IMR-90 (cell line): Measurements from ENCODE around the gene PDXDC1. TPM values are rescaled to one million over a fixed set of nuclear protein-coding genes. Genes with fewer than 3 reads are reported as not detected.

Experiments
- ATAC-seq: fragments of 200-7000 bp; cut with Tn5 transposase; 2 replicates; pipeline ENCODE4 v1.9.1; 2020; ENCODE audit warnings: low read depth, mild to moderate bottlenecking, moderate library complexity
- BruUV-seq: library from RNA; stranded (reverse); fragments of 400-500 nt; replicated peaks from 2 replicates; lab custom pipeline; 2021; lab: Mats Ljungman, UMichigan
- CTCF ChIA-PET: fragments of 300-600 bp; formaldehyde crosslinking; extraction: SDS; loops from one replicate; lab custom pipeline; 2021; ENCODE audit warnings: antibody characterized with exemption; lab: Yijun Ruan, JAX
- POLR2A ChIA-PET: fragments of 300-600 bp; sonication (Branson Sonifier 250); formaldehyde crosslinking; loops from one replicate; lab custom pipeline; 2022; ENCODE audit warnings: antibody characterized with exemption; ENCODE audit not compliant: unreplicated experiment; lab: Charles Lee
- DNase-seq: peaks from one replicate; pipeline ENCODE4 v3.0.0; 2013
- H2AFZ ChIP-seq: replicated peaks from 2 replicates; pipeline ENCODE3; 2013; ENCODE audit warnings: low read length, mild to moderate bottlenecking; ENCODE audit not compliant: poor library complexity
- H2AK5ac ChIP-seq: 2 replicates; pipeline ENCODE4 v1.6.1; 2013; ENCODE audit warnings: low read depth, low read length, inconsistent platforms
- H2AK9ac ChIP-seq: replicated peaks from 2 replicates; pipeline ENCODE3; 2013; ENCODE audit warnings: mild to moderate bottlenecking, low read depth, low read length, moderate library complexity; ENCODE audit not compliant: poor library complexity
- H2BK120ac ChIP-seq: 2 replicates; pipeline ENCODE4 v1.6.1; 2013; ENCODE audit warnings: low read depth, low read length, inconsistent platforms
- H2BK15ac ChIP-seq: 3 replicates; pipeline ENCODE4 v1.6.1; 2013; ENCODE audit warnings: low read depth, low read length, inconsistent platforms
- H2BK20ac ChIP-seq: 2 replicates; pipeline ENCODE4 v1.6.1; 2013; ENCODE audit warnings: low read depth, mild to moderate bottlenecking, inconsistent platforms, low read length, moderate library complexity
- H2BK5ac ChIP-seq: 2 replicates; pipeline ENCODE4 v1.6.1; 2013; ENCODE audit warnings: mild to moderate bottlenecking, low read depth, low read length, inconsistent platforms; ENCODE audit not compliant: poor library complexity, severe bottlenecking
- H3K14ac ChIP-seq: replicated peaks from 2 replicates; pipeline ENCODE4 v1.6.1; 2013; ENCODE audit warnings: low read depth, low read length, inconsistent platforms
- H3K18ac ChIP-seq: 2 replicates; pipeline ENCODE4 v1.6.1; 2013; ENCODE audit warnings: low read depth, low read length, control low read depth
- H3K23ac ChIP-seq: 2 replicates; pipeline ENCODE4 v1.6.1; 2013; ENCODE audit warnings: low read depth, low read length, inconsistent platforms
- H3K27ac ChIP-seq: 2 replicates; pipeline ENCODE4 v1.5.1; 2013; ENCODE audit warnings: mild to moderate bottlenecking, control low read depth, low read length; ENCODE audit not compliant: insufficient read depth
- H3K27me3 ChIP-seq: 2 replicates; pipeline ENCODE4 v1.6.1; 2013; ENCODE audit warnings: low read length; ENCODE audit not compliant: control insufficient read depth, insufficient read depth
- H3K36me3 ChIP-seq: 2 replicates; pipeline ENCODE4 v1.6.1; 2013; ENCODE audit warnings: low read length, mixed read lengths; ENCODE audit not compliant: control insufficient read depth, insufficient read depth
- H3K4ac ChIP-seq: 2 replicates; pipeline ENCODE4 v1.6.1; 2013; ENCODE audit warnings: low read depth, low read length, inconsistent platforms
- H3K4me1 ChIP-seq: 2 replicates; pipeline ENCODE4 v1.6.1; 2013; ENCODE audit warnings: low read length, mixed read lengths; ENCODE audit not compliant: control insufficient read depth, insufficient read depth
- H3K4me2 ChIP-seq: 2 replicates; pipeline ENCODE4 v1.6.1; 2013; ENCODE audit warnings: low read depth, mild to moderate bottlenecking, control low read depth, low read length, moderate library complexity
- H3K4me3 ChIP-seq: 2 replicates; pipeline ENCODE4 v1.5.1; 2013; ENCODE audit warnings: low read depth, mild to moderate bottlenecking, control low read depth, low read length, moderate library complexity; ENCODE audit not compliant: insufficient read depth
- H3K56ac ChIP-seq: 2 replicates; pipeline ENCODE4 v1.6.1; 2013; ENCODE audit warnings: low read length, inconsistent platforms; ENCODE audit not compliant: insufficient read depth; ENCODE audit errors: extremely low read depth
- H3K79me1 ChIP-seq, 2 experiments: 2 replicates each; pipeline ENCODE4 v1.6.1; 2013; ENCODE audit warnings: low read length in 2 of 2, inconsistent platforms in 1 of 2, low read depth in 1 of 2
- H3K9ac ChIP-seq: 2 replicates; pipeline ENCODE4 v1.6.1; 2013; ENCODE audit warnings: low read depth, low read length, control low read depth
- H3K9me1 ChIP-seq: 2 replicates; pipeline ENCODE4 v1.6.1; 2013; ENCODE audit warnings: low read length, inconsistent platforms; ENCODE audit not compliant: insufficient read depth
- H3K9me3 ChIP-seq: 2 replicates; pipeline ENCODE4 v1.6.1; 2013; ENCODE audit warnings: low read length; ENCODE audit not compliant: control insufficient read depth, insufficient read depth
- H4K20me1 ChIP-seq: 2 replicates; pipeline ENCODE4 v1.6.1; 2013; ENCODE audit warnings: low read length, inconsistent platforms; ENCODE audit not compliant: insufficient read depth
- H4K5ac ChIP-seq: 2 replicates; pipeline ENCODE4 v1.6.1; 2013; ENCODE audit warnings: mild to moderate bottlenecking, low read depth, low read length, control low read depth
- H4K8ac ChIP-seq, 2 experiments: 2 replicates each; pipeline ENCODE4 v1.6.1; 2013; ENCODE audit warnings: low read depth in 2 of 2, low read length in 2 of 2, control low read depth in 1 of 2, inconsistent platforms in 1 of 2
- H4K91ac ChIP-seq: 2 replicates; pipeline ENCODE4 v1.6.1; 2013; ENCODE audit warnings: low read depth, low read length, inconsistent platforms; ENCODE audit not compliant: insufficient read depth
- CEBPB ChIP-seq: IDR thresholded peaks from 2 replicates; pipeline ENCODE4 v1.6.1; 2012; ENCODE audit warnings: low read depth, low read length, improper control_type of control experiment
- FOS ChIP-seq: fragments of 150-350 bp; IDR thresholded peaks from 2 replicates; pipeline ENCODE4 v1.6.1; 2016; ENCODE audit warnings: low read depth, low read length
- MAZ ChIP-seq: IDR thresholded peaks from 2 replicates; pipeline ENCODE4 v1.6.1; 2012; ENCODE audit warnings: low read depth, mild to moderate bottlenecking, low read length, improper control_type of control experiment, moderate library complexity, borderline replicate concordance
- MXI1 ChIP-seq: IDR thresholded peaks from 2 replicates; pipeline ENCODE4 v1.6.1; 2012; ENCODE audit warnings: low read depth, mild to moderate bottlenecking, low read length, moderate library complexity, borderline replicate concordance
- RFX5 ChIP-seq: IDR thresholded peaks from 2 replicates; pipeline ENCODE4 v1.8.0; 2012; ENCODE audit warnings: low read depth, mild to moderate bottlenecking, low read length, moderate library complexity
- USF2 ChIP-seq: fragments of 150-350 bp; IDR thresholded peaks from 2 replicates; pipeline ENCODE4 v1.6.1; 2017; ENCODE audit warnings: mild to moderate bottlenecking, antibody characterized with exemption, low read length, low read depth
- WGBS, 2 experiments: methylation state at CpG; one replicate each; pipeline versions ENCODE4 v1.1.5 to v1.1.7; 2013; ENCODE audit warnings: missing lambda C conversion rate in 2 of 2; ENCODE audit not compliant: insufficient read length in 1 of 2; ENCODE audit errors: extremely low coverage in 2 of 2; 5-methylcytosine and 5-hydroxymethylcytosine counted together
- dilution Hi-C: fragments of 300-500 bp; cut with HindIII; formaldehyde crosslinking; loops from one replicate; pipeline ENCODE4 v1.14.3; 2018; ENCODE audit warnings: low sequenced_read_pairs; ENCODE audit not compliant: unreplicated experiment
- in situ Hi-C: fragments of 300-500 bp; cut with MboI; formaldehyde crosslinking; loops from 3 replicates; pipeline ENCODE4 v1.14.3; 2019; ENCODE audit warnings: low sequenced_read_pairs, inconsistent platforms, mixed read lengths
- intact Hi-C: fragments of 100-400 bp; cut with micrococcal nuclease; formaldehyde crosslinking; loops from 2 replicates; pipeline ENCODE4 v1.10.0; 2022
- polyA plus RNA-seq, 3 experiments: library from polyadenylated mRNA; depleted of rRNA; stranded (reverse); fragments of >200 nt; gene quantifications; 2 replicates each; pipeline ENCODE4 v1.2.3, GENCODE V29; 2012; ENCODE audit warnings: low replicate concordance in 1 of 3
- total RNA-seq: library from RNA; depleted of rRNA; stranded (reverse); fragments of >200 nt; gene quantifications from 2 replicates; pipeline ENCODE4 v1.2.3, GENCODE V29; 2012

The PDXDC1 gene
- total and polyA plus RNA-seq, 2 of the 4 experiments (the other 2 are of a cell fraction): 68.7 to 117 TPM

GRCh38 chr16:15054357-15055140 is 79.7 kb downstream of the PDXDC1 start:
- Histone ChIP-seq H2BK15ac (no peak overlapping the region), H3K14ac (peak overlapping the region; percentile 84), H3K18ac (no peak overlapping the region), H2BK5ac (no peak overlapping the region), H4K20me1 (peaks cover 6% of the 10 kb centered on the region), H4K91ac (peak overlapping the region; percentile 9; the same call in 1 of the 2 replicates), H3K9ac (peak overlapping the region; percentile 86; the same call in 1 of the 2 replicates), H2AK9ac (peak overlapping the region; percentile 98), H3K4me1 (peaks cover 5% of the 10 kb centered on the region; the same call in 1 of the 2 replicates), H3K36me3 (peaks cover 6% of the 10 kb centered on the region), H2BK20ac (no peak overlapping the region), H2AK5ac (peak overlapping the region; percentile 71), H3K56ac (no peak overlapping the region), H3K79me1 (peaks cover 22 to 54% of the 10 kb centered on the region in 2 experiments), H3K9me1 (peaks cover 5% of the 10 kb centered on the region), H3K27me3 (no peaks in the 10 kb centered on the region), H2AFZ (peak overlapping the region; percentile 94), H3K4me2 (peak overlapping the region; percentile 94), H3K27ac (no peak overlapping the region; the same call in 1 of the 2 replicates), H3K9me3 (no peaks in the 10 kb centered on the region), H3K23ac (peak overlapping the region; percentile 90), H3K4ac (peak overlapping the region; percentile 65), H4K5ac (peak overlapping the region; percentile 39), H3K4me3 (peak overlapping the region; percentile 70), H4K8ac (peak overlapping the region; percentile 13 to 83; a peak in 3 of 4 replicates), H2BK120ac (no peak overlapping the region)
- in situ Hi-C loops (no loop called here), intact Hi-C loops (no loop called here), dilution Hi-C loops (no loop called here)
- no peak for TF ChIP-seq CEBPB
- no peak for TF ChIP-seq MAZ
- TF ChIP-seq USF2: no peak
- TF ChIP-seq FOS: no peak
- no peak for TF ChIP-seq MXI1
- TF ChIP-seq RFX5: no peak
- ChIA-PET POLR2A (no interaction called here), CTCF (no interaction called here)
- ATAC-seq (no peak), DNase-seq (no peak)
- no TSS peak for BruUV-seq
- WGBS, 2 experiments: 92% methylated on average over 12 of the region's 19 CpGs; no CpG with 5 or more reads in 1 of the 2 experiments
